Activated naive CD4-positive, alpha-beta T cell (primary cell): ENCODE data around the gene AQR.

ENCODE experiments used
- DNase-seq, 4 experiments: peaks; one replicate each; lab custom pipeline; 2025; lab: John Stamatoyannopoulos, UW

AQR gene

GRCh38 chr15:34879107-34879506 is 90.4 kb downstream of the AQR start:
- DNase-seq: no peak

- DNase-seq: no peak
Observed at GRCh38 chr15:34876640-34877039, 92.9 kb downstream of the AQR start.

- no peak for DNase-seq
Observed at GRCh38 chr15:34869110-34869509, 100.4 kb downstream of the AQR start.

GRCh38 chr15:34865531-34865930 is 104.0 kb downstream of the AQR start:
- DNase-seq: no peak

- no peak for DNase-seq
Observed at GRCh38 chr15:34861214-34861613, 108.3 kb downstream of the AQR start.

GRCh38 chr15:34855893-34856292 is 113.6 kb downstream of the AQR start:
- DNase-seq: no peak

- no peak for DNase-seq
Observed at GRCh38 chr15:34855413-34855812, 114.1 kb downstream of the AQR start.

GRCh38 chr15:34854232-34854631 is 115.3 kb downstream of the AQR start:
- no peak for DNase-seq

GRCh38 chr15:34853001-34853758 is 116.4 kb downstream of the AQR start:
- DNase-seq: no peak

GRCh38 chr15:34851751-34852150 is 117.8 kb downstream of the AQR start:
- DNase-seq: no peak

GRCh38 chr15:34851007-34851406 is 118.5 kb downstream of the AQR start:
- no peak for DNase-seq

GRCh38 chr15:34850121-34850520 is 119.4 kb downstream of the AQR start:
- no peak for DNase-seq

GRCh38 chr15:34849364-34849959 is 120.1 kb downstream of the AQR start:
- DNase-seq: no peak

GRCh38 chr15:34847598-34847997 is 121.9 kb downstream of the AQR start:
- no peak for DNase-seq

GRCh38 chr15:34841262-34841725 is 128.2 kb downstream of the AQR start:
- no peak for DNase-seq

GRCh38 chr15:34838282-34838681 is 131.3 kb downstream of the AQR start:
- no peak for DNase-seq

GRCh38 chr15:34837246-34838016 is 132.1 kb downstream of the AQR start:
- DNase-seq: no peak

GRCh38 chr15:34828145-34828911 is 141.2 kb downstream of the AQR start:
- no peak for DNase-seq

- DNase-seq: no peak
Observed at GRCh38 chr15:34821831-34822230, 147.7 kb downstream of the AQR start.

- DNase-seq: no peak
Observed at GRCh38 chr15:34820110-34820509, 149.4 kb downstream of the AQR start.

GRCh38 chr15:34818526-34818925 is 151.0 kb downstream of the AQR start:
- no peak for DNase-seq

GRCh38 chr15:34815836-34816235 is 153.7 kb downstream of the AQR start:
- DNase-seq: no peak
